GM23338 (cell line): ENCODE data around the gene IFRD1. TPM values are rescaled to one million over a fixed set of nuclear protein-coding genes. Genes with fewer than 3 reads are reported as not detected.

Experiments
- ATAC-seq: fragments of 200-7000 bp; cut with Tn5 transposase; 3 replicates; pipeline ENCODE4 v1.9.1; 2020
- DNase-seq: peaks from one replicate; pipeline ENCODE4 v3.0.0-alpha.2; 2015; ENCODE audit warnings: low spot score
- H2AFZ ChIP-seq: fragments of 200-600 bp; sonication (generic); 2 replicates; pipeline ENCODE4 v1.8.0; 2016; ENCODE audit warnings: antibody characterized with exemption, mild to moderate bottlenecking, moderate library complexity
- H3F3A ChIP-seq: fragments of 200-600 bp; sonication (generic); replicated peaks from 2 replicates; pipeline ENCODE4 v1.8.0; 2017; ENCODE audit warnings: antibody characterized with exemption, mixed run types, low read depth
- H3K27ac ChIP-seq: fragments of 200-600 bp; sonication (generic); 2 replicates; pipeline ENCODE4 v1.6.1; 2016; ENCODE audit warnings: low read depth
- H3K27me3 ChIP-seq: fragments of 200-600 bp; sonication (generic); 2 replicates; pipeline ENCODE4 v1.8.0; 2016; ENCODE audit warnings: mild to moderate bottlenecking, mixed run types, moderate library complexity; ENCODE audit not compliant: insufficient read depth
- H3K36me3 ChIP-seq: fragments of 200-600 bp; sonication (generic); 2 replicates; pipeline ENCODE4 v1.8.0; 2016; ENCODE audit warnings: mild to moderate bottlenecking; ENCODE audit not compliant: insufficient read depth
- H3K4me1 ChIP-seq: fragments of 200-600 bp; sonication (generic); 2 replicates; pipeline ENCODE4 v1.8.0; 2016; ENCODE audit warnings: mild to moderate bottlenecking, moderate library complexity; ENCODE audit not compliant: insufficient read depth
- H3K4me2 ChIP-seq: fragments of 200-600 bp; sonication (generic); 2 replicates; pipeline ENCODE4 v1.7.1; 2017; ENCODE audit warnings: mixed run types
- H3K4me3 ChIP-seq: fragments of 200-600 bp; sonication (generic); 2 replicates; pipeline ENCODE4 v1.6.1; 2016; ENCODE audit warnings: mixed run types
- H3K79me2 ChIP-seq: fragments of 200-600 bp; sonication (generic); replicated peaks from 2 replicates; pipeline ENCODE4 v1.8.0; 2017; ENCODE audit warnings: mild to moderate bottlenecking; ENCODE audit not compliant: insufficient read depth
- H3K9me2 ChIP-seq: fragments of 200-600 bp; sonication (generic); 2 replicates; pipeline ENCODE4 v1.8.0; 2017; ENCODE audit not compliant: insufficient read depth
- H4K20me1 ChIP-seq: fragments of 200-600 bp; sonication (generic); replicated peaks from 2 replicates; pipeline ENCODE4 v1.8.0; 2017; ENCODE audit warnings: mild to moderate bottlenecking; ENCODE audit not compliant: insufficient read depth
- H3K27ac Mint-ChIP-seq: 2 replicates; pipeline ENCODE4 v1.8.0; 2020; ENCODE audit warnings: inconsistent platforms, mild to moderate bottlenecking, moderate library complexity, mixed read lengths
- H3K27me3 Mint-ChIP-seq: 3 replicates; pipeline ENCODE4 v1.8.0; 2022; ENCODE audit warnings: low read depth, mild to moderate bottlenecking, moderate library complexity, mixed read lengths, inconsistent platforms; ENCODE audit not compliant: insufficient read depth, poor library complexity
- H3K36me3 Mint-ChIP-seq: 3 replicates; pipeline ENCODE4 v1.8.0; 2021; ENCODE audit warnings: low read depth, mild to moderate bottlenecking, inconsistent platforms, moderate library complexity, mixed read lengths
- H3K4me1 Mint-ChIP-seq: 3 replicates; pipeline ENCODE4 v1.8.0; 2020; ENCODE audit warnings: mild to moderate bottlenecking, inconsistent platforms, mixed read lengths
- H3K4me3 Mint-ChIP-seq: 3 replicates; pipeline ENCODE4 v1.8.0; 2021; ENCODE audit warnings: moderate library complexity, mild to moderate bottlenecking, inconsistent platforms, mixed read lengths
- H3K9me3 Mint-ChIP-seq: 3 replicates; pipeline ENCODE4 v1.8.0; 2020; ENCODE audit warnings: moderate library complexity, mild to moderate bottlenecking, inconsistent platforms, mixed read lengths
- EZH2 ChIP-seq: fragments of 200-600 bp; sonication (generic); IDR thresholded peaks from one replicate; pipeline ENCODE4 v1.8.0; 2017; ENCODE audit warnings: antibody characterized with exemption, mild to moderate bottlenecking, low read depth; ENCODE audit not compliant: unreplicated experiment
- EZH2phosphoT487 ChIP-seq: fragments of 200-600 bp; sonication (generic); IDR thresholded peaks from one replicate; pipeline ENCODE4 v1.8.1; 2018; ENCODE audit warnings: antibody characterized with exemption; ENCODE audit not compliant: unreplicated experiment
- JUNB ChIP-seq: IDR thresholded peaks from one replicate; pipeline ENCODE4 v1.6.1; 2016; ENCODE audit warnings: antibody characterized with exemption; ENCODE audit not compliant: unreplicated experiment
- NANOG ChIP-seq: IDR thresholded peaks from 2 replicates; pipeline ENCODE4 v1.6.1; 2016; ENCODE audit warnings: antibody characterized with exemption, borderline replicate concordance
- REST ChIP-seq: IDR thresholded peaks from one replicate; pipeline ENCODE4 v1.6.1; 2018; ENCODE audit warnings: antibody characterized with exemption; ENCODE audit not compliant: unreplicated experiment
- STAT1 ChIP-seq: IDR thresholded peaks from one replicate; pipeline ENCODE4 v1.6.1; 2016; ENCODE audit warnings: antibody characterized with exemption; ENCODE audit not compliant: unreplicated experiment
- ZNF114 ChIP-seq: fragments of 250-450 bp; sonication (Bioruptor Pico); IDR thresholded peaks from 2 replicates; pipeline ENCODE4 v1.5.0; 2020; ENCODE audit warnings: mild to moderate bottlenecking, moderate library complexity
- ZNF331 ChIP-seq: fragments of 250-450 bp; sonication (Bioruptor Pico); IDR thresholded peaks from 2 replicates; pipeline ENCODE4 v1.5.0; 2020; ENCODE audit warnings: low read depth, mild to moderate bottlenecking, moderate library complexity
- polyA plus RNA-seq: library from polyadenylated mRNA; unstranded; fragments of >200 nt; fragmentation: Nextera tagmentation; extraction: Ambion mirVana; gene quantifications from 2 replicates; pipeline ENCODE4 v1.2.1, GENCODE V29; 2016
- total RNA-seq: library from RNA; depleted of rRNA; stranded (reverse); fragments of >200 nt; shearing (Covaris generic); gene quantifications from 2 replicates; pipeline ENCODE4 v1.2.3, GENCODE V29; 2014
- TF ChIP-seq, protein P1 (sequence below): fragments of 250-450 bp; sonication (Bioruptor Pico); IDR thresholded peaks from 2 replicates; pipeline ENCODE4 v1.5.0; 2020; ENCODE audit warnings: mild to moderate bottlenecking, moderate library complexity

The IFRD1 gene
- total and polyA plus RNA-seq, 2 experiments from 2014 or later: 69.6 to 73.6 TPM

GRCh38 chr7:112509402-112509801, 59.1 kb downstream of the IFRD1 start (continued):
- TF ChIP-seq, protein P1, sequence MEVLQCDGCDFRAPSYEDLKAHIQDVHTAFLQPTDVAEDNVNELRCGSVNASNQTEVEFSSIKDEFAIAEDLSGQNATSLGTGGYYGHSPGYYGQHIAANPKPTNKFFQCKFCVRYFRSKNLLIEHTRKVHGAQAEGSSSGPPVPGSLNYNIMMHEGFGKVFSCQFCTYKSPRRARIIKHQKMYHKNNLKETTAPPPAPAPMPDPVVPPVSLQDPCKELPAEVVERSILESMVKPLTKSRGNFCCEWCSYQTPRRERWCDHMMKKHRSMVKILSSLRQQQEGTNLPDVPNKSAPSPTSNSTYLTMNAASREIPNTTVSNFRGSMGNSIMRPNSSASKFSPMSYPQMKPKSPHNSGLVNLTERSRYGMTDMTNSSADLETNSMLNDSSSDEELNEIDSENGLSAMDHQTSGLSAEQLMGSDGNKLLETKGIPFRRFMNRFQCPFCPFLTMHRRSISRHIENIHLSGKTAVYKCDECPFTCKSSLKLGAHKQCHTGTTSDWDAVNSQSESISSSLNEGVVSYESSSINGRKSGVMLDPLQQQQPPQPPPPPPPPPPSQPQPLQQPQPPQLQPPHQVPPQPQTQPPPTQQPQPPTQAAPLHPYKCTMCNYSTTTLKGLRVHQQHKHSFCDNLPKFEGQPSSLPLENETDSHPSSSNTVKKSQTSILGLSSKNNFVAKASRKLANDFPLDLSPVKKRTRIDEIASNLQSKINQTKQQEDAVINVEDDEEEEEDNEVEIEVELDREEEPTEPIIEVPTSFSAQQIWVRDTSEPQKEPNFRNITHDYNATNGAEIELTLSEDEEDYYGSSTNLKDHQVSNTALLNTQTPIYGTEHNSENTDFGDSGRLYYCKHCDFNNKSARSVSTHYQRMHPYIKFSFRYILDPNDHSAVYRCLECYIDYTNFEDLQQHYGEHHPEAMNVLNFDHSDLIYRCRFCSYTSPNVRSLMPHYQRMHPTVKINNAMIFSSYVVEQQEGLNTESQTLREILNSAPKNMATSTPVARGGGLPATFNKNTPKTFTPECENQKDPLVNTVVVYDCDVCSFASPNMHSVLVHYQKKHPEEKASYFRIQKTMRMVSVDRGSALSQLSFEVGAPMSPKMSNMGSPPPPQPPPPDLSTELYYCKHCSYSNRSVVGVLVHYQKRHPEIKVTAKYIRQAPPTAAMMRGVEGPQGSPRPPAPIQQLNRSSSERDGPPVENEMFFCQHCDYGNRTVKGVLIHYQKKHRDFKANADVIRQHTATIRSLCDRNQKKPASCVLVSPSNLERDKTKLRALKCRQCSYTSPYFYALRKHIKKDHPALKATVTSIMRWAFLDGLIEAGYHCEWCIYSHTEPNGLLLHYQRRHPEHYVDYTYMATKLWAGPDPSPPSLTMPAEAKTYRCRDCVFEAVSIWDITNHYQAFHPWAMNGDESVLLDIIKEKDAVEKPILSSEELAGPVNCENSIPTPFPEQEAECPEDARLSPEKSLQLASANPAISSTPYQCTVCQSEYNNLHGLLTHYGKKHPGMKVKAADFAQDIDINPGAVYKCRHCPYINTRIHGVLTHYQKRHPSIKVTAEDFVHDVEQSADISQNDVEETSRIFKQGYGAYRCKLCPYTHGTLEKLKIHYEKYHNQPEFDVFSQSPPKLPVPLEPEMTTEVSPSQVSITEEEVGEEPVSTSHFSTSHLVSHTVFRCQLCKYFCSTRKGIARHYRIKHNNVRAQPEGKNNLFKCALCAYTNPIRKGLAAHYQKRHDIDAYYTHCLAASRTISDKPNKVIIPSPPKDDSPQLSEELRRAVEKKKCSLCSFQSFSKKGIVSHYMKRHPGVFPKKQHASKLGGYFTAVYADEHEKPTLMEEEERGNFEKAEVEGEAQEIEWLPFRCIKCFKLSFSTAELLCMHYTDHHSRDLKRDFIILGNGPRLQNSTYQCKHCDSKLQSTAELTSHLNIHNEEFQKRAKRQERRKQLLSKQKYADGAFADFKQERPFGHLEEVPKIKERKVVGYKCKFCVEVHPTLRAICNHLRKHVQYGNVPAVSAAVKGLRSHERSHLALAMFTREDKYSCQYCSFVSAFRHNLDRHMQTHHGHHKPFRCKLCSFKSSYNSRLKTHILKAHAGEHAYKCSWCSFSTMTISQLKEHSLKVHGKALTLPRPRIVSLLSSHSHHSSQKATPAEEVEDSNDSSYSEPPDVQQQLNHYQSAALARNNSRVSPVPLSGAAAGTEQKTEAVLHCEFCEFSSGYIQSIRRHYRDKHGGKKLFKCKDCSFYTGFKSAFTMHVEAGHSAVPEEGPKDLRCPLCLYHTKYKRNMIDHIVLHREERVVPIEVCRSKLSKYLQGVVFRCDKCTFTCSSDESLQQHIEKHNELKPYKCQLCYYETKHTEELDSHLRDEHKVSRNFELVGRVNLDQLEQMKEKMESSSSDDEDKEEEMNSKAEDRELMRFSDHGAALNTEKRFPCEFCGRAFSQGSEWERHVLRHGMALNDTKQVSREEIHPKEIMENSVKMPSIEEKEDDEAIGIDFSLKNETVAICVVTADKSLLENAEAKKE: no peak

- H3K36me3 ChIP-seq: no peaks in the 10 kb centered on the region
- H3K9me2 ChIP-seq: no peaks in the 10 kb centered on the region
- no peak overlapping the region for H2AFZ ChIP-seq
- H3K27ac ChIP-seq: no peak overlapping the region
- H3K4me3 Mint-ChIP-seq: no peak overlapping the region
- H3K4me3 ChIP-seq: no peak overlapping the region
- no peak for DNase-seq
- H3F3A ChIP-seq: no peaks in the 10 kb centered on the region
- no peak for ATAC-seq
- H3K27ac Mint-ChIP-seq: no peak overlapping the region
- H3K79me2 ChIP-seq: no peaks in the 10 kb centered on the region
- no peaks in the 10 kb centered on the region for H3K4me1 Mint-ChIP-seq
- no peaks in the 10 kb centered on the region for H3K36me3 Mint-ChIP-seq
- no peaks in the 10 kb centered on the region for H4K20me1 ChIP-seq
- H3K27me3 Mint-ChIP-seq: no peaks in the 10 kb centered on the region
- H3K4me2 ChIP-seq: no peak overlapping the region
- no peaks in the 10 kb centered on the region for H3K4me1 ChIP-seq
- no peaks in the 10 kb centered on the region for H3K9me3 Mint-ChIP-seq
- TF ChIP-seq ZNF331: no peak
- no peaks in the 10 kb centered on the region for H3K27me3 ChIP-seq
These were observed 59.9 kb downstream of the IFRD1 start for GRCh38 chr7:112510001-112510742.

DNA sequence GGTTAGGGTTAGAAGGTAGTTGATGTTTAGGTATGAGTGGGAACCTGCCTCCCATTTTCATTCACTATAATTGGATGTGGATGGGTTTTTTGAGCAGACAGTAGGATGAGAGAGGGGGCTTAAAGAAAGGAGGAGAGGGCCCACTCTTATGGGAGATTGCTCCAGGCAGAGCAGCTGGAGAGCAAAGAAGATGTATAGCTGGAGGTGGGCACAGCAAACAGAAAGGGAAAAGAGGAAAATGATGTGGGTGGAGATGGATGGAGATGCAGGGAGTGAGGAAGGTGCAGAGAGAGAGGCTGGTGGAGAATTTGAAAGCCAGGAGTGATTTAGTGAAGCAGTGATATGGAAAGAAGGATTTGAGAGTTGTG, 60.5 kb downstream of the IFRD1 start:
- Mint-ChIP-seq H3K4me1 (no peaks in the 10 kb centered on the region), H3K27me3 (no peaks in the 10 kb centered on the region), H3K27ac (no peak overlapping the region), H3K9me3 (no peaks in the 10 kb centered on the region), H3K36me3 (no peaks in the 10 kb centered on the region), H3K4me3 (no peak overlapping the region)
- DNase-seq (no peak), ATAC-seq (no peak)
- Histone ChIP-seq H3K4me2 (no peak overlapping the region), H3K27ac (no peak overlapping the region), H3K9me2 (no peaks in the 10 kb centered on the region), H3K27me3 (no peaks in the 10 kb centered on the region), H3F3A (no peaks in the 10 kb centered on the region), H3K79me2 (no peaks in the 10 kb centered on the region), H4K20me1 (no peaks in the 10 kb centered on the region), H2AFZ (no peak overlapping the region), H3K36me3 (no peaks in the 10 kb centered on the region), H3K4me3 (no peak overlapping the region), H3K4me1 (no peaks in the 10 kb centered on the region)
- TF ChIP-seq STAT1 (no peak), JUNB (no peak), ZNF114 (CRISPR knock-in tag) (no peak), NANOG (no peak), REST (no peak), EZH2 (no peak), EZH2phosphoT487 (no peak)
